IgD-negative memory B cell (primary cell): ENCODE measurements around the gene ABCB1. TPM values are rescaled to one million over a fixed set of nuclear protein-coding genes. Genes with fewer than 3 reads are reported as not detected.
"Not testable (repeated sequence)": the region's sequence is repeated elsewhere in the genome, so short reads cannot be mapped to it uniquely, and the experiment has no call there.

Experiments used
- H3K27ac Mint-ChIP-seq, 3 donors: one replicate each; pipeline ENCODE4 v1.8.0; 2020 to 2022; ENCODE audit warnings: mild to moderate bottlenecking in 3 of 3, mixed read lengths in 3 of 3, moderate library complexity in 1 of 3
- H3K27me3 Mint-ChIP-seq: one replicate; pipeline ENCODE4 v1.8.0; 2021; ENCODE audit warnings: mixed read lengths
- H3K36me3 Mint-ChIP-seq: one replicate; pipeline ENCODE4 v1.8.0; 2020; ENCODE audit warnings: mild to moderate bottlenecking, mixed read lengths
- H3K4me1 Mint-ChIP-seq, 3 donors: one replicate each; pipeline ENCODE4 v1.8.0; 2020 to 2022; ENCODE audit warnings: mixed read lengths in 3 of 3, mild to moderate bottlenecking in 1 of 3
- H3K4me3 Mint-ChIP-seq, 4 donors: one replicate each; pipeline ENCODE4 v1.8.0; 2020 to 2022; ENCODE audit warnings: mild to moderate bottlenecking in 4 of 4, mixed read lengths in 4 of 4, moderate library complexity in 3 of 4
- H3K9me3 Mint-ChIP-seq, 3 donors: one replicate each; pipeline ENCODE4 v1.8.0; 2020 to 2021; ENCODE audit warnings: mixed read lengths in 3 of 3, mild to moderate bottlenecking in 1 of 3
- polyA plus RNA-seq: library from polyadenylated mRNA; unstranded; fragments of 300-500 nt; fragmentation: Illumina TruSeq; gene quantifications from one replicate; pipeline ENCODE4 v1.2.3, GENCODE V29; 2021

Gene ABCB1
- polyA plus RNA-seq, 1 donor from 2014 or later = 2.5 TPM

GRCh38 chr7:87479951-87480350, 120.7 kb downstream of the ABCB1 start:
- H3K4me3 Mint-ChIP-seq = no peak overlapping the region
- H3K27me3 Mint-ChIP-seq = peaks cover 4% of the 10 kb centered on the region
- H3K9me3 Mint-ChIP-seq = peaks cover 0 to 2% (median 0%) of the 10 kb centered on the region in 3 donors
- no peaks in the 10 kb centered on the region for H3K36me3 Mint-ChIP-seq
- H3K4me1 Mint-ChIP-seq = peaks cover 6 to 13% (median 6%) of the 10 kb centered on the region in 3 donors
- H3K27ac Mint-ChIP-seq = no peak overlapping the region

- peaks cover 16 to 32% (median 19%) of the 10 kb centered on the region in 3 donors for H3K4me1 Mint-ChIP-seq
- H3K4me3 Mint-ChIP-seq = peak overlapping the region; percentile 76 to 92 (median 90)
- no peaks in the 10 kb centered on the region for H3K36me3 Mint-ChIP-seq
- H3K27ac Mint-ChIP-seq = peak overlapping the region; percentile 76 to 85 (median 77)
- no peaks in the 10 kb centered on the region for H3K9me3 Mint-ChIP-seq
- no peaks in the 10 kb centered on the region for H3K27me3 Mint-ChIP-seq
Observed at GRCh38 chr7:87476179-87476557, 124.5 kb downstream of the ABCB1 start.

- Mint-ChIP-seq H3K27me3 (no peaks in the 10 kb centered on the region), H3K9me3 (no peaks in the 10 kb centered on the region), H3K36me3 (no peaks in the 10 kb centered on the region), H3K27ac (peak within 1 kb of the TSS; percentile 76 to 89 (median 85)), H3K4me3 (peak within 1 kb of the TSS; percentile 85 to 95 (median 90)), H3K4me1 (peaks cover 16 to 32% (median 19%) of the 10 kb centered on the region in 3 donors)
Observed at GRCh38 chr7:87475359-87476178, 125.1 kb downstream of the ABCB1 start, which contains the start of gene ABCB4. TSS of gene ABCB4 (minus strand) at chr7:87475680. CDS start at chr7:87475465, 215 bp downstream.

GRCh38 chr7:87474533-87475358, 125.9 kb downstream of the ABCB1 start:
- Mint-ChIP-seq H3K27ac (peak overlapping the region; percentile 24 to 89 (median 82)), H3K27me3 (no peaks in the 10 kb centered on the region), H3K36me3 (no peaks in the 10 kb centered on the region), H3K9me3 (no peaks in the 10 kb centered on the region), H3K4me3 (peak overlapping the region; percentile 85 to 95 (median 88)), H3K4me1 (peaks cover 19 to 36% (median 20%) of the 10 kb centered on the region in 3 donors)

GRCh38 chr7:87473986-87474385, 126.7 kb downstream of the ABCB1 start:
- H3K4me1 Mint-ChIP-seq = peaks cover 23 to 42% (median 24%) of the 10 kb centered on the region in 3 donors
- H3K9me3 Mint-ChIP-seq = no peaks in the 10 kb centered on the region
- H3K4me3 Mint-ChIP-seq = peak overlapping the region; percentile 85 to 95 (median 88)
- no peaks in the 10 kb centered on the region for H3K27me3 Mint-ChIP-seq
- no peaks in the 10 kb centered on the region for H3K36me3 Mint-ChIP-seq
- H3K27ac Mint-ChIP-seq = peak overlapping the region in 2 of 3 donors; percentile 82 to 89

GRCh38 chr7:87473192-87473591, 127.5 kb downstream of the ABCB1 start:
- Mint-ChIP-seq H3K27ac (peak overlapping the region in 1 of 3 donors; percentile 26), H3K9me3 (no peaks in the 10 kb centered on the region), H3K36me3 (no peaks in the 10 kb centered on the region), H3K27me3 (no peaks in the 10 kb centered on the region), H3K4me3 (peak overlapping the region in 2 of 4 donors; percentile 0 to 28), H3K4me1 (peaks cover 23 to 42% (median 25%) of the 10 kb centered on the region in 3 donors)

GRCh38 chr7:87471473-87471872, 129.2 kb downstream of the ABCB1 start:
- peaks cover 23 to 47% (median 31%) of the 10 kb centered on the region in 3 donors for H3K4me1 Mint-ChIP-seq
- H3K27me3 Mint-ChIP-seq = no peaks in the 10 kb centered on the region
- no peak overlapping the region for H3K27ac Mint-ChIP-seq
- peaks cover 7% of the 10 kb centered on the region for H3K36me3 Mint-ChIP-seq
- no peak overlapping the region for H3K4me3 Mint-ChIP-seq
- no peaks in the 10 kb centered on the region for H3K9me3 Mint-ChIP-seq

GRCh38 chr7:87469204-87469603, 131.5 kb downstream of the ABCB1 start:
- Mint-ChIP-seq H3K4me3 (peak overlapping the region in 3 of 4 donors; percentile 4 to 54 (median 38)), H3K27ac (peak overlapping the region in 1 of 3 donors; percentile 1)

GRCh38 chr7:87465534-87465880, 135.2 kb downstream of the ABCB1 start:
- H3K4me1 Mint-ChIP-seq = peaks cover 7 to 24% (median 15%) of the 10 kb centered on the region in 3 donors
- H3K9me3 Mint-ChIP-seq, H3K27ac Mint-ChIP-seq, H3K4me3 Mint-ChIP-seq, H3K36me3 Mint-ChIP-seq, H3K27me3 Mint-ChIP-seq: not testable (repeated sequence)

More at GRCh38 chr7:87469204-87469603, 131.5 kb downstream of the ABCB1 start:
- H3K36me3 Mint-ChIP-seq, H3K9me3 Mint-ChIP-seq, H3K27me3 Mint-ChIP-seq: not testable (repeated sequence)
- peaks cover 10 to 36% (median 20%) of the 10 kb centered on the region in 3 donors for H3K4me1 Mint-ChIP-seq

- H3K9me3 Mint-ChIP-seq, H3K27me3 Mint-ChIP-seq, H3K36me3 Mint-ChIP-seq, H3K27ac Mint-ChIP-seq: not testable (repeated sequence)
- peaks cover 4 to 20% (median 14%) of the 10 kb centered on the region in 3 donors for H3K4me1 Mint-ChIP-seq
- peak overlapping the region in 1 of 4 donors; percentile 34 for H3K4me3 Mint-ChIP-seq
Observed at GRCh38 chr7:87464830-87465533, 135.7 kb downstream of the ABCB1 start.

GRCh38 chr7:87463982-87464381, 136.7 kb downstream of the ABCB1 start:
- Mint-ChIP-seq H3K27me3 (no peaks in the 10 kb centered on the region), H3K27ac (no peak overlapping the region), H3K4me1 (peaks cover 0 to 13% (median 11%) of the 10 kb centered on the region in 3 donors), H3K4me3 (no peak overlapping the region), H3K9me3 (no peaks in the 10 kb centered on the region), H3K36me3 (peaks cover 10% of the 10 kb centered on the region)

GRCh38 chr7:87460444-87460843, 140.2 kb downstream of the ABCB1 start:
- not testable (repeated sequence) for H3K4me1 Mint-ChIP-seq, H3K36me3 Mint-ChIP-seq, H3K9me3 Mint-ChIP-seq, H3K4me3 Mint-ChIP-seq, H3K27me3 Mint-ChIP-seq, H3K27ac Mint-ChIP-seq

GRCh38 chr7:87459941-87460340, 140.7 kb downstream of the ABCB1 start:
- Mint-ChIP-seq H3K36me3 (peaks cover 5% of the 10 kb centered on the region), H3K4me3 (no peak overlapping the region), H3K9me3 (no peaks in the 10 kb centered on the region)

GRCh38 chr7:87458148-87458547, 142.5 kb downstream of the ABCB1 start:
- H3K4me3 Mint-ChIP-seq = no peak overlapping the region
- peak overlapping the region in 1 of 3 donors; percentile 23 for H3K27ac Mint-ChIP-seq
- peaks cover 0 to 1% (median 0%) of the 10 kb centered on the region in 3 donors for H3K4me1 Mint-ChIP-seq
- H3K27me3 Mint-ChIP-seq = no peaks in the 10 kb centered on the region
- H3K9me3 Mint-ChIP-seq = no peaks in the 10 kb centered on the region
- H3K36me3 Mint-ChIP-seq = peaks cover 5% of the 10 kb centered on the region

More at GRCh38 chr7:87459941-87460340, 140.7 kb downstream of the ABCB1 start:
- Mint-ChIP-seq H3K27me3 (no peaks in the 10 kb centered on the region), H3K27ac (no peak overlapping the region), H3K4me1 (peaks cover 0 to 3% (median 0%) of the 10 kb centered on the region in 3 donors)
